Germinal center (tissue), 1 donor: ENCODE results near the gene PRSS8.
"Not testable (repeated sequence)": the region's sequence is repeated elsewhere in the genome, so short reads cannot be mapped to it uniquely, and the experiment has no call there.

ENCODE experiments used
- DNase-seq: peaks from one replicate; pipeline ENCODE4 v3.0.0; 2012; ENCODE audit warnings: mixed read lengths, low spot score

Gene PRSS8

GRCh38 chr16:31105677-31106213 is 29.8 kb downstream of the PRSS8 start:
- peak; percentile 85 for DNase-seq

GRCh38 chr16:31100876-31101641 is 34.5 kb downstream of the PRSS8 start:
- DNase-seq = not testable (repeated sequence)

GRCh38 chr16:31099860-31100638 is 35.5 kb downstream of the PRSS8 start:
- DNase-seq = no peak

GRCh38 chr16:31094424-31095120 is 41.0 kb downstream of the PRSS8 start, which contains the start of gene VKORC1:
Gene VKORC1, minus strand, starts transcription at chr16:31094797. Its CDS starts 68 bp downstream, at chr16:31094729.
- DNase-seq = peak; percentile 86

GRCh38 chr16:31094088-31094423 is 41.5 kb downstream of the PRSS8 start:
- DNase-seq = no peak

GRCh38 chr16:31093132-31093703 is 42.3 kb downstream of the PRSS8 start:
- DNase-seq = no peak

GRCh38 chr16:31092330-31092729 is 43.2 kb downstream of the PRSS8 start:
- DNase-seq = no peak

GRCh38 chr16:31090540-31090939 is 45.0 kb downstream of the PRSS8 start:
- no peak for DNase-seq

GRCh38 chr16:31089199-31089598 is 46.3 kb downstream of the PRSS8 start:
- no peak for DNase-seq

- no peak for DNase-seq
These were observed 46.9 kb downstream of the PRSS8 start, which contains the start of gene PRSS53 for GRCh38 chr16:31088459-31089183. Gene PRSS53, minus strand, starts transcription at chr16:31088943. Its CDS starts 134 bp downstream, at chr16:31088809.

- DNase-seq = no peak
These were observed 47.6 kb downstream of the PRSS8 start for GRCh38 chr16:31087971-31088370.

- DNase-seq = no peak
These were observed 48.0 kb downstream of the PRSS8 start for GRCh38 chr16:31087481-31087880.

GRCh38 chr16:31086629-31086906 is 49.0 kb downstream of the PRSS8 start:
- no peak for DNase-seq

GRCh38 chr16:31085873-31086628 is 49.5 kb downstream of the PRSS8 start:
- DNase-seq = no peak

GRCh38 chr16:31085411-31085810 is 50.1 kb downstream of the PRSS8 start:
- no peak for DNase-seq

GRCh38 chr16:31084584-31085302 is 50.8 kb downstream of the PRSS8 start:
- no peak for DNase-seq

- no peak for DNase-seq
These were observed 51.5 kb downstream of the PRSS8 start for GRCh38 chr16:31083981-31084380.

- DNase-seq = no peak
These were observed 52.0 kb downstream of the PRSS8 start for GRCh38 chr16:31083556-31083955.

- DNase-seq = no peak
These were observed 52.4 kb downstream of the PRSS8 start for GRCh38 chr16:31083081-31083480.
